Skeletal muscle cell (primary cell): Measurements from ENCODE around the gene CSNK1G2.

Source experiments
- DNase-seq: peaks from one replicate; pipeline ENCODE4 v3.0.0-alpha.2; 2010; ENCODE audit warnings: low read depth
- H3K4me3 ChIP-seq: 2 replicates; pipeline ENCODE4 v1.5.1; 2011; ENCODE audit warnings: low read depth, mild to moderate bottlenecking, control low read depth, low read length, moderate library complexity

CSNK1G2 gene

DNA sequence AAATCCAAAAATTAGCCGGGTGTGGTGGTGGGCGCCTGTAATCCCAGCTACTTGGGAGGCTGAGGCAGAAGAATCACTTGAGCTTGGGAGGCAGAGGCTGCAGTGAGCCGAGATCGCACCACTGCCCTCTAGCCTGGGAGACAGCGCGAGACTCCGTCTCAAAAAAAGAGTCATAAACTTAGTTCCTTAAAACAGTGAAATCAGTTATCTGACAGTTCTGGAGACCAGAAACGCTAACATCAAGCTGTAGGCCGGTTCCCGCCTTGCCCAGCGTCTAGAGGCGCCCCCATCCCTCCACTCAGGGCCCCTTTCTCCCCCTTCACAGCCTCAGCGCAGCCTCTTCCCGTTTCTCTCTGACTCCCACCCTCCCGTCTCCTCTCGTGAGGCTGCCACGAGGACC, 23.8 kb upstream of the CSNK1G2 start:
- no peak overlapping the region for H3K4me3 ChIP-seq
- no peak for DNase-seq

DNA sequence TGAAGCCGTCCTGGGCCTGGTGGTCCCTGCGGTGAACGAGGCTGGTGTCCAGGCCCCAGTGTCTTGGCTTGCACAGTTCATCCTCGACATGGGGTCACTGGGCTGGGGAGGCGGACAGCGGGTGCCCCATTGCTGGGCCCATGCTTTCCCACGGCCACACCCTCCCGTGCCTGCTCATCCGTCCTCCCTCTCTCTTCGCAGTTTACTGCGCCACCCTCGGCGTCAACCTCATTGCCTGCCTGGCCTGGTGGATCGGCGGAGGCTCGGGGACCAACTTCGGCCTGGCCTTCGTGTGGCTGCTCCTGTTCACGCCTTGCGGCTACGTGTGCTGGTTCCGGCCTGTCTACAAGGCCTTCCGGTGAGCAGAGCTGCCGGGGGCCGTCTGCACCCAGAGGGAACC, 23.0 kb upstream of the CSNK1G2 start:
- H3K4me3 ChIP-seq, result no peak overlapping the region
- no peak for DNase-seq

DNA sequence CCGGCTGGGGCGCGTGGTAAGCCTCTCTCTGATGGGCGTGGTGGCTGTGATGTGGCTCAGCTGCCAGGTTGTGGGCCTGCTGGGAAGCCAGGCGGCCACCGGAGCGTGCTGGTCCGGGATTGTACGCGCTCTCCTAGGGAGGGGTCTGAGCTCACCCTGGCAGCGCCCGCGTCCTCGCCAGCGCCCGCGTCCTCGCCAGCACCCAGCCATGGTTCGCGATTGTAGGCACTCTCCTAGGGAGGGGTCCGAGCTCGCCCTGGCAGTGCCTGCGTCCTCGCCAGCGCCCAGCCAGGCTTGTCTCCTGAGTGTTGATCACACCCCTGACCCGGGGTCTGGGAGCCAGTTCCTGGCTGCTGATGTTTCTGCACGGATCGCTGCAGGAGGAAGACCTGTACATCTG, 22.0 kb upstream of the CSNK1G2 start:
- no peak for DNase-seq
- no peak overlapping the region for H3K4me3 ChIP-seq

DNA sequence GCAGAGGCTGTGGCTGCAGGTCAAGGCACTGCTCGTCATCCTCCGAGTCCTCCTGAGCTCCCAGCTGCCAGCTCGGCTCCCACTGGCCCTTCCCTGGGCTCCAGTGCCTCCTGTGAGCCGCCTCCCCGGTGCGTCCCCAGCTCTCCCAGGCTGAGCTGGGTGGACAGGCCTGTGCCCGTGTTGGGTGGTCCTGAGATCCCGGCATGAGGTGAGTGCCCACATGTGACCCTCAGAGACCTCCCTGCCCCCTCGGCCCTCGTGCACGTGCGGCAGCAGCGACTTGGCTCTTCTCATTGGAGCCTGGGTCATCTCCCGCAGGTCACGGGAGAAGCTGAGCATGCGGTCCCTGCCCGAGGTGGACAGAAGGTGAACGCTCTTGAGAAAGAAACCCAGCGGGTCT, 20.3 kb upstream of the CSNK1G2 start:
- H3K4me3 ChIP-seq, result no peak overlapping the region
- DNase-seq, result no peak

DNA sequence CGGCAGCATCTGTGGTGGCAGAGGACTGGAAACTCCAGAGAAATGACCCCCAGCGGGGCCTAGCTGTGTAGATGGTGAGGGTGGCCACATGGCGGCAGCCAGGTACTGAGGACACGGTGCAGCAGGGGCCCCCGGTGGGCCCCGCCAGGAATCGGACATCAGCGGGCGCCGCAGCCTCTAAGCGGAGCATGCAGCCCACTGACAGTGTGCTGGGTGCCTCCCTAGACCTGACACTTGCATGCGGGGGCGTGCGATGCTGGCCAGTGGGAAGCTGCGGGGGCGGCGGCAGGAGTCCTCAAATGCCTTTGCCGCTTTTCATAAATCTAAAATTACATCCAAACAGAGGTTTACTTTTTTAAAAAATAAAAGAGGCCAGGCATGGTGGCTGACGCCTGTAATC, 19.6 kb upstream of the CSNK1G2 start:
- DNase-seq, result no peak
- no peak overlapping the region for H3K4me3 ChIP-seq

DNA sequence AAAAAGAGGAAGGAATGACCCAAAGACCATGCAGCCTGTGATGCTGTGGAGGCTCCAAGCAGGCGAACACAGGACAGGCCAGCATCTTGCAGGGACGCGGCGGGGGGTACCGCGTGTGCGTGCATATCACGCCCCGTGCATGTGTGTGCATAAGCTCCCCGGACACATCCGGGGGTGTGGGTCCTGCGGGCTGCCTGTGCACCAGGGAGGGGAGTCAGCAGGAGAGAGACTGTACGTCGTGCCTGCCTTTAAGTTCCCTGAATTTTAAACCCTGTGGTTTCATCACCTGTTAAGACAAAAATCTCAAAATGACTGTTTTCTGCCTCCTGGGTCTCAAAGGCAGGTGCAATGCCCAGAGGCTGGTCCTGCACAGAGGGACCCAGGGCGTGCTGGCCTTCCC, 19.1 kb upstream of the CSNK1G2 start:
- DNase-seq, result no peak
- no peak overlapping the region for H3K4me3 ChIP-seq

DNA sequence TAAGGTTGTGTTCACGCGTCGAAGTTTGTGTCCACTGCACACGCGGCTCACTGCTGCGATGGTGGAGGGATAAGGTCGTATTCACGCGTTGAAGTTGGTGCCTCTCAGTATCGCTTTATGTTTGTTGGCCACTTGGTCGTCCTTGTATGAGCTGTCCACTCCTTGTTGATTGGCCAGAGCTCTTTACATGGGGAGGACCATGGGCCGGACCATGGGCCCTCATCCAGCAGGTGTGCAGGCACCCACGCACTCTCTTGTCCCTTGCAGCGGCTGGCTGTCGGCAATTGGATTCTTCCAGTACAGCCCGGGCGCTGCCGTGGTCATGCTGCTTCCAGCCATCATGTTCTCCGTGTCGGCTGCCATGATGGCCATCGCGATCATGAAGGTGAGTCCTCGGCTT, 18.2 kb upstream of the CSNK1G2 start:
- no peak for DNase-seq
- no peak overlapping the region for H3K4me3 ChIP-seq

DNA sequence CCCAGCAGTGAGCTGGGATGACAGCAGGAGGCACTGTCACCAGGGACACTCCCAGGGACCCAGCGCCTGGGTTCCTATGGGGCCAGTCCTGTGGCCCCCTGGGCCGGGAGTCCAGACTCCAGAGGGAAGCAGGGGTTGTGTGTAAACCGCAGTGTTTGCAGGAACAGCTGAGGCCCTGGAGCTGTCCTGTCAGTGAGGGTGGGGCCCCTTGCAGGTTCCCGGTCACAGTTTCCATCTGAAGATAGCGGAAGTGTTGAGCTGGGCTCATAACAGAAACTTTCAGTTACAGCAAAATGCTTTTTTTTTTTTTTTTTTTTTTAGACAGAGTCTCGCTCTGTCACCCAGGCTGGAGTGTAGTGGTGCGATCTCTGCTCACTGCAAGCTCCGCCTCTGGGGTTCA, 17.7 kb upstream of the CSNK1G2 start:
- DNase-seq, result no peak
- no peak overlapping the region for H3K4me3 ChIP-seq

DNA sequence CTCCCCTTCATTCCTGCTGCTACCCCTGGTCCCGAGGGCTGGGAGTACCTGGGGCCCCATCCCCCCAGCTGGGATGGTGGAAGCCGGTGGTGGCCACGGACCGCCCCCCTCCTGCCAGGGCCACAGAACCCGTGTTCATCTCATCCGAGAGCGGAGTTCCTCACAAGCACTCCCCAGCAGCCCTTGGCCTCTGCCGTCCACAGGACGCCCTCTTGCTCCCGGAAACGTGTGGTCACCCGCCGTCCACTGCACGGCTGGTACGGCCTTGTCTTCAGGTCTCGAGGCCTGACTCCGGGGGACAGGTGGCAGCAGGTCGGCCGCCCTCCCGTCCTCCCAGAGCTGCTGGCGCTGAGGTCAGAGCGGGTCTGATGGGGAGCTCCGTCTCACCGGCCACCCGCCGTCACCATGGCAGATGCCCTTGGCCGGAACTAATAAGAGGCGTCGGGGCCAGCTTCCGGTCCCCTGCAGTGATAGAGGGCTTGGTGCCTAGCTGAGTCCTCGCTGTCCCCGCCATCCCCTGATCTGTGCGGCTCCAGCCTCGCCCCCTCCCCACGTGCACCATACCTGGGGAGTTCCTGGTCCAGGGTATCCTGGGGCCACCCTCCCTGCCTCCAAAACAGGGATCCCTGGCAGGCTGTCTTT, 16.5 kb upstream of the CSNK1G2 start:
- DNase-seq, result no peak
- H3K4me3 ChIP-seq, result no peak overlapping the region

DNA sequence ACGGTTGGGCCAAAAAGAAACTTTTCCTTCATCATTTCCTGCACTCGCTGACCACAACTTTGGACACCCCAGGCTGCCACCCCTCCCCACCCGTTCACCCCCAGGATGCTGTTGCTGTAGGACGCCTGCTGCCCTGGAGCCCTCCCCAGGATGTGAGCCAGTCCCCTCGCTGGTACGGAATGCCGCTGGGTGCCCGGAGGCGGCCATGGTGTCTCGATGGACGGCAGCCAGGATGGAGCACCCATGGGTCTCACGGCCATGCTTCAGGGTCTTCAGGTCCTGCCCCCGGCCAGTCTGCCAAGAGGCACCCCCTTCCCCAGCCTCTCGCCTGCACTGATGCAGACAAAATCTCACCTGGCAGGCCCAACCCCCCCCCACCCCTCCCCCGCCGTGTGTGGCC, 15.4 kb upstream of the CSNK1G2 start:
- no peak for DNase-seq
- no peak overlapping the region for H3K4me3 ChIP-seq

DNA sequence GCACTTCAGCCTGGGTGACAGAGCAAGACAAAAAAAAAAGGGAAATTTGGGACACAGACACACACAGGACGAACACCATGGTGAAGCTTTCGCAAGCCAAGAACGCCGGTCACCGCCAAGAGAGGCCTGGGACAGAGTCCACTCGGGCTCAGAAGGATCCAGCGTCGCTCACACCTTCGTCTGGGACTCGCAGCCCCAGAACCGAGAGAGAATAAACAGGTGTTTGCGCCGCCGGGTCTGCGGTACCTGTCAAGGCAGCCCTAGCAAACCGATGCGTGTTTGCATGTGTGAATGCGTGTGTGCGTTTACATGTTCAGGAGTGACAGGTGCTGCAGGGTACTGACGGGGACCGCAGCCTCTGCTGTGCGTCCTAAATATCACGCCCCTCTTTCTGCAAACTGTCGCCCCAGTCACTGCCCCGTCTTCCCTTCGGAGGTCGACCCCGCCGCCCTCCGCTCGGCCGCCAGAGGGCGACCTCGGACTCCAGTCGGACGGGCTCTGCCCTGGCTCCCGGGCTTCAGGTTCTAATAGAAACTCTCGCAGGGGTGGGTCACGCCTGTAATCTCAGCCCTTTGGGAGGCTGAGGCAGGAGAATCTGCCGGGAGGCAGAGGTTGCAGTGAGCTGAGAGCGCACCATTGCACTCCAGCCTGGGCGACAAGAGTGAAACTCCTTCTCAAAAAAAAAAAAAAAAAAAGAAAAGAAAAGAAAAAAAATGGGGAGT, 11.8 kb upstream of the CSNK1G2 start:
- DNase-seq, result no peak
- peak overlapping the region; percentile 40 for H3K4me3 ChIP-seq

DNA sequence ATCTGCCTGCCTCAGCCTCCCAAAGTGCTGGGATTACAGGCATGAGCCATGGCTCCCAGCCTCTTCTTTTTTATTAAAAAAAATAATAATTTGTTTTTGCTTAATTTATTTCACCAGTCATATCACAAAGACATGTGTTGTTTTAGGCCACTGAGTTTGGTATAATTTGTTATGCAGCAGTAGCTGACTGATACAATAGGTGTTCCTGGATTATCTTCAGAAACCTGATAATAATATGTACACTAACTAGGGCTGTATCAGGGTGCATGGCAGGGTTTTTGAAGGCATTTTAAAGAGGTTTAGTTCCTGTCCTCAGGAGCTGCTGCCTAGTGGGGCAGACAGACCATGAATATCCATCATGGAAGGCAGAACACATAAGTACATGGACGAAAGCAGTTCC, 9.5 kb upstream of the CSNK1G2 start:
- no peak overlapping the region for H3K4me3 ChIP-seq
- no peak for DNase-seq

DNA sequence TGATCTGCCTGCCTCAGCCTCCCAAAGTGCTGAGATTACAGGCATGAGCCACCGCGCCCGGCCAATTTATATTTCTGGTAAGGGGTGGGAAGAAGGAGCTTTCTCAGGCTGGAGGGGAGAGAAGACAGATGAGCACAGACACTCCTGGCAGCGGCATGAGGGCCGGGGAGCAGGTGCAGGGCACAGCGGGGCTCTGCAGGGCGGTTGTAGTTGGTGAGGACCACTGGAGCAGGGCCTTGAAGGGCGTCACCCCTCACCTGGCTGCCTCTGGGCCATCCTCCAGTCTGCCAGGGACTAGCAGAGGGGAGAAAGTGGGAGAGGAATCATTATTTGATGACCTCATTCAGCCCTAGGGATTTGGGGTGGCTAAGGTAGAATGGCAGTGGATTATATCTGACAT, 8.6 kb upstream of the CSNK1G2 start:
- H3K4me3 ChIP-seq, result no peak overlapping the region
- DNase-seq, result no peak

DNA sequence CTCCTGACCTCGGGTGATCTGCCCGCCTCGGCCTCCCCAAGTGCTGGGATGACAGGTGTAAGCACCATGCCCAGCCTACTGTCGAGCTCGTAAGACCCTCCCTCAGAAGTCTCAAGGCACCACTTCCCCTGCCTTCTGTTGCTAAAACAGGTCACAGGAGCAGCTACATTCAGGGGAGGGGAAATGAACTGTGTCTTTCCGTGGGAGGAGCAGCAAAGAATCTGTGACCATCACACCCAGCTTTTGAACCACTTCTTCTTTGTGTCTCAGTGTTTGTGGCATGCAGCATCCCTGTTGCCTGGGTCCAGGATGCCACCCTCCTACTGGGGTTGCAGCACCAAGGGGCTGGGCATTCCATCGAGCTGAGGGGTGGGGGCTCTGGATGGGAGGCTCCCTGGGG, 7.7 kb upstream of the CSNK1G2 start:
- no peak overlapping the region for H3K4me3 ChIP-seq
- no peak for DNase-seq

DNA sequence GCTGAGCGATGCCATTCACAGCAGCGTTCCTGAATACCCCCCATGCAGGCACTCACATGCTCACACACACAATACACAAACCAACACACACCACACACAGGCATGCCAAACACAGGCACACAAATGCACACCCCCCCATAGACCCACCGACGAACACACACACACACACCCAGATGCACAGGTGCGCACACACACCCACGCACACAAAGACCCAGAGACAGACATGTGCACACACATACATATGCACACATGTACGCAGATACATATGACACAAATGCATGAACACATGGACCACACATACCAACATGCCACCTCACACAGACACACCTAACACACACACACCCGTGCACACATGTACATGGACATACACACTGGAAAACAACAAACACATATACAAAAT, 7.0 kb upstream of the CSNK1G2 start:
- DNase-seq, result no peak

DNA sequence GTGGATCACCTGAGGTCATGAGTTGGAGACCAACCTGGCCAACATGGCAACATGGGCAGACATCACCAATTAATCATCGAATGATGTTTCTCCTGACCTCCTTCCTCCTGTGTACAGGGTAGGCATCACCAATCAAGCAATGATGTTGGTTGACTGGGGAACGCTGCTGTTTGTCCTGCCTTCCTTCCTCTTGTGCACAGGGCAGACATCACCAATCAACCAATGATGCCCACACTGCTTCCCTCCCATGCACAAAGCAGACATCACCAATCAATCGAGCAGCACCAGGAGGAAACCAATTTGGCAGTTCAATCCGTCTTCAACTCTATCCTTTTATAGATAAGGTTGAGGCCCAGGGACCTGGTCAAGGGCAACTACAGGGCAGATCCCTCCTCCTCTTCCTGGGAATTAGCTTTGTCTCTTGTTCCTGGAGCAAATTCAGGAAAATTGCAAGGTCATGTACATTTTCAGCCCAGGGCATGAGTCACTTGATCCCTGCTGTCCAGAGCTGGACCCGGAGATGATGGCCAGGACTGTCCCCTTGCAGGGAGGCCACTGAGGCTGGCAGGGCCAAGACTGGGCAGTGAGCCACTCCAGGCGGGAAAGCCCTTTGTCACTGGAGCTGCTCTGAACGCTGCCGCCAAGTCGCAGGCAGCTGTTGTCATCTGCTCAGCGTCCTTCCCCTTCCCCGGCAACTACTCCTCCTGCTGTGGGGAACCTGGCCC, 5.3 kb upstream of the CSNK1G2 start:
- no peak for DNase-seq
- no peak overlapping the region for H3K4me3 ChIP-seq

More for the DNA sequence above, 7.0 kb upstream of the CSNK1G2 start:
- H3K4me3 ChIP-seq, result no peak overlapping the region

DNA sequence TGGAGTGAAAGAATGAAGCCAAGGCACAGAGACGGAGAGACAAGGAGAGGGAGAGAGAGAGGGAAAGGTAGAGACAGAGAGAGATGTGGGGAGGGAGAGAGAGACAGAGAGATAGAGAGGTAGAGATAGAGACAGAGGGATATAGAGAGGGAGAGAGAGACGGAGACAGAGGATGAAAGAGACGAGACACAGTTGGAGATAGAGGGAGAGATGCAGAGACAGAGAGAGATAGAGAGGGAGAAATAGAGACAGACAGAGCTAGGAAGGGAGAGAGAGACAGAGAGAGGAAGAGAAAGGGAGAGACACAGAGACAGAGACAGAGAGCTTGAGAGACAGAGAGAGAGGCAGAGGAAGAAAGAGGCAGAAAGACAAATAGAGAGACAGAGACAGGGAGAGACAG, 4.5 kb upstream of the CSNK1G2 start:
- no peak for DNase-seq
- H3K4me3 ChIP-seq, result no peak overlapping the region

DNA sequence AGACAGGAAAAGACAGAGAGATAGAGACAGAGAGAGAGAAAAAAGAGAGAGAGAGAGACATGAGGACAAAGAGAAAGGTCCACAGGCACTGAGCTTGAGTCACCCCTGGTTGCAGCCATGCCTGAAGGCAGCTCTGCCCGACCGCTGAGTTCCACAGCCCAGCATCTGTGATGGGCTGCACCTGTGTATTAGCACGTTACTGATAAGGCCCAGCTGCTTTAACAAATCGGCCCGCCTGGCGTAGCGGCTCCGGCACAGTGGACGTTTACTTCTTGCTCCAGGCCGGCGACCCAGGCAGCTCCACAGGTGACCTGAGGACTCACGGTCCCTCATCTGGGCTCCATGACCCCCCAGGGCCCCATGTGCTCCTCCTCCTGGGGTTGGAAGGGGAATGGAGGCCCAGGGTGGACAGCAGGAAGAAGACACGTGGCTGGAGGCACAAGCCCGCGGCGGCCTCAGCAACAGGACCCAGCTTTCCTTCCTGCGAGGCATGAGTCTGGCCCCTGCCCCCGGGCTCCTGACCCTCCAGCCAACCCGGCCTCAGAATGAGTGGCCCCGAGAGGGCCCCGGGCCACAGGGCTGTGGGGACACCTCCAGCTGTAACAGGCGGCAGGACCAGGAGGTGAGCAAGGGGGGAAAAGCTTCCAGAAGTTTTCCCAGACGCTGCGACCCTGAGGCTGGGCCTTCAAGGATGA, 3.9 kb upstream of the CSNK1G2 start:
- DNase-seq, result no peak
- H3K4me3 ChIP-seq, result no peak overlapping the region

DNA sequence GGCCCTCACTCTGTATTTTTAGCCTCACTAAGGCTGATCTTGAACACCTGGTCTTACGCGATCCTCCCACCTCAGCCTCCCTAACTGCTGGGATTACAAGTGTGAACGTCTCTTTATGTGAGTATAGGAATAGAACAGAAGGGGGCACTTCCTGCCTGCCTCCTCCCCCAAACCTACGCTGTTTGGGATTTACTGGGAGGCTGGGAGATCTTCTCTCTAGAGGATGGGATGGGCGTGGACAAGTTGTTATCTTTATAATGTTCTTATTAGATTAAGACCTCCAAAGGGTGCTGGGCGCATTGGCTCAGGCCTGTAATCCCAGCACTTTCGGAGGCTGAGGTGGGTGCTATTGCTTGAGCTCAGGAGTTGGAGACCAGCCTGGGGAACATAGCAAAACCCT, 2.9 kb upstream of the CSNK1G2 start:
- no peak overlapping the region for H3K4me3 ChIP-seq
- no peak for DNase-seq
